GM21528 (cell line): ENCODE measurements around the gene SLC16A8.

Experiments
- ATAC-seq: cut with Tn5 transposase; IDR thresholded peaks from one replicate; pipeline ENCODE4 v1.9.1; 2021; ENCODE audit warnings: mild to moderate bottlenecking, moderate library complexity; ENCODE audit not compliant: unreplicated experiment, low FRiP score

The SLC16A8 gene

GRCh38 chr22:38114484-38115398, 30.8 kb upstream of the SLC16A8 start:
- ATAC-seq, result no peak

DNA sequence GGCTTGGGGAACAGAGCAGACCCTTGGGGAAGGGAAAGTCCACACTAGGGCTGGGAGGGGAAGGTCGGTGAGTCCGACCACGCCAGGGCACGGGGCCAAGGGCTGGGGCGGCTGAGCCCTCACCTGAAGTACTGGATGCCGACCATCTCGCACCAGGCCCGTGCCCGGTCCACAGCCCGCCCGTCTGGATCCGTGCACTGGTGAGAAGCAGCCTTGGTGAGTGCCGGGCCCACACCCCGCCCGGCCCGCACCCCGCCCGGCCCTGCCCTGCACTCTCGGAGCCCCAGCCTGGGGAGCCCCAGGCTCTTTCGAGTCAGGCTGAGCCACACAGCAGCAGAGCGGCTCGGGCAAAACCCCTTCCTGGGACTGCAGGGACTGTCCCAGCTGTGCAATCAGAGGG, 28.4 kb upstream of the SLC16A8 start:
- no peak for ATAC-seq

DNA sequence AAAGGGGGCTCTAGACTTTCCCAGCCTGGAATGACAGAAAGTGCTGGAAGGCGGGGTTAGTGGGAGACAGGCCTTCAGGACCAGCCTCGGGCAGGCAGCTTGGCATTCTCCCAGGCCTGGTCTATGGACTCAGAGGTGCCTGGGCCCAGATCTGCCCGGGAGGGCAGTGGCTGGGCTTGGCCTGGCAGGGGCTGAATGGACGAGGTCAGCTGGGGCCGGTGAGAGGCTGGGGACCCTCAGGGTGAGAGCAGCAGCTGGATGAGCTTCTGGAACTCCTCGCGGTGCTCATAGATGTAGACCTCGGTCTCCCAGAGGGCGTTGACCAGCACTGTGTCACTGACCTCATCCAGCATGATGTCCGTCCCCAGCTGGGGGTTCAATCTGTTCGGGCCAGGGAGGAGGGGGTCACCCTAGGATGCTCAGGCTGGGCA, 28.0 kb upstream of the SLC16A8 start:
- ATAC-seq, result no peak

DNA sequence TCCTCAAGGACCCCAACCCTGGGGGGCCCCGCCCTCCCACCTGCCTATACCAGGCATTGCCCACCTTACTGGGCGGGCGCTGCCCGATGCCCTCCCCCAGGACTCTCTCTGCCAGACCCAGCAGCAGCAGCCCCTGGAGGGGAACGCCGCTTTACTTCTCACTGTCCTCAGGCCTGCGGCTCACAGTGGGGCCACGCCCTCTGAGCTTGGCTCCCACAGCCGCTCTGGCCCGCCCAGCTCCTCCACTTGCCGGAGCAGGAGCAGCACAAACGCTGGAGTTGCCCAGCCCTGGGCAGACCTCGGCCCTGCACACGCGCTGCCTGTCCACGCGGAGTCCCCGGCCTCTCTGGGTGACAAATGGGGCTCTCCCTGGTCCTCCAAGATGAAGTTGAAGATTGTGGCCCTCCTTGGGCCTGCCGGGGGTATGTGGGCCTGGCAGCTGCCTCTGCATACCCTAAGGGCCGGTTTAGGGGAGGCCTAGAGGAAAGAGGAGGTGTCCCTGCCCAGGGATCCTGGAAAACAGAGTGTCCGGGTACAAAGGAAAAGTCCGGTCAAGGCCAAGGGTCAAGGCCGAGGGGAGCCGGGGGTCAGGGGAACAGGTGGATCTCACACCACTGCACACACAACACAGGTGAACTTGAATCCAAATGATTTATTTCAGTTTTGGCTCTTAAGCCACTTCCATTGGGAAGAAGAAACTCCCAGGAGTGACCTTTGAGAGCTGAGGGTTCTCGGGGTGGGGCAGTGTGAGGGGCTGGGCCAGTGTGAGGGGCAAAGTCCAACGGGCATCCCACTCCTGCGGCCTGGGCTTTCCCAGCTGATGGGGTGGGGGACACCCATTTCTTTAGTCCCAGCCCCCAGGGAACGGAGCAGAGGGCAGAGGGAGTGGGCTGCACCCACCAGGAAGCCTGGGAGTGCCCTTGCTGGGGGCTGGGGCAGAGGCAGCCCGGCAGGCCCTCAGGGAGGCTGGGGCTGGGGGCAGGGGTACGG, 27.2 kb upstream of the SLC16A8 start:
- ATAC-seq, result no peak

GRCh38 chr22:38110008-38110862, 26.3 kb upstream of the SLC16A8 start, which contains the start of gene BAIAP2L2:
Gene BAIAP2L2 (minus strand): TSS chr22:38110684. CDS start chr22:38110525, 159 bp downstream.
- no peak for ATAC-seq

- ATAC-seq, result no peak
These were observed 25.5 kb upstream of the SLC16A8 start for GRCh38 chr22:38109371-38110001.

DNA sequence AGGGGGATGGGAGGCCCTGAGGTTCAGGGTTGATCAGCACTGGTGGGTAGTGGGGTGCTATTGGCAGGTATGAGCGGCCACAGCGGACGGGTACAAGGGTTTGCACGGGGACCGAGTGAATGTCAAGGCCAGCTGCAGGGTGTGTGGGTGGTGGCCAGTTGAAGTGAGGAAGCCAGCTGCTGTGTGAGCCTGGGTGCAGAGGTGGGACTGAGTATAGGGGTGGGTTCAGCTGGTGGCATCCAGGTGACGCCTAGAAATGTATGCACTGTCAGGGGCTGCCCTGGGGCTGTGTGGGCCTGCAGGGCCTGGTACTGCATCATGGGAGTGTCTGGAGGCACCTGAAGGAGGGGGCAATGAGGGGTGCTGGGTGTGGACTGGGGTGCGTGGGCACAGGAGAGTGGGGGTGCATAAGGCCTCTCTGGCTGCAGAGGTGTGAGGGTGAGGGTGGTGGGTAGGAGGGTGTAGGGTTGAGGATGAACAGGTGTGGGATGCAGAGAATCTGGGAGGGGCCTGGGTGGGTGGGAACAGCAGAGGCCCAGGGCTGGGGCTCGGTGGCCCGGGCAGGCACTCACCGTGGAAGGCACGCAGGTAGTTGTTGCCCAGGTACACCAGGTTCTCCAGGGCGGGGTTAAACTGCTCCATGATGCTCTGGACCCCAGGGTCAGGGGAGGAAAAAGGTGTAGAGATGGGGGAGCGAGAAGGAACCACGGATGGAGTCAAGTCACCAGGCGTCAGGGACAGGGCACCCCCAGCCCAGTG, 24.8 kb upstream of the SLC16A8 start:
- ATAC-seq, result no peak

DNA sequence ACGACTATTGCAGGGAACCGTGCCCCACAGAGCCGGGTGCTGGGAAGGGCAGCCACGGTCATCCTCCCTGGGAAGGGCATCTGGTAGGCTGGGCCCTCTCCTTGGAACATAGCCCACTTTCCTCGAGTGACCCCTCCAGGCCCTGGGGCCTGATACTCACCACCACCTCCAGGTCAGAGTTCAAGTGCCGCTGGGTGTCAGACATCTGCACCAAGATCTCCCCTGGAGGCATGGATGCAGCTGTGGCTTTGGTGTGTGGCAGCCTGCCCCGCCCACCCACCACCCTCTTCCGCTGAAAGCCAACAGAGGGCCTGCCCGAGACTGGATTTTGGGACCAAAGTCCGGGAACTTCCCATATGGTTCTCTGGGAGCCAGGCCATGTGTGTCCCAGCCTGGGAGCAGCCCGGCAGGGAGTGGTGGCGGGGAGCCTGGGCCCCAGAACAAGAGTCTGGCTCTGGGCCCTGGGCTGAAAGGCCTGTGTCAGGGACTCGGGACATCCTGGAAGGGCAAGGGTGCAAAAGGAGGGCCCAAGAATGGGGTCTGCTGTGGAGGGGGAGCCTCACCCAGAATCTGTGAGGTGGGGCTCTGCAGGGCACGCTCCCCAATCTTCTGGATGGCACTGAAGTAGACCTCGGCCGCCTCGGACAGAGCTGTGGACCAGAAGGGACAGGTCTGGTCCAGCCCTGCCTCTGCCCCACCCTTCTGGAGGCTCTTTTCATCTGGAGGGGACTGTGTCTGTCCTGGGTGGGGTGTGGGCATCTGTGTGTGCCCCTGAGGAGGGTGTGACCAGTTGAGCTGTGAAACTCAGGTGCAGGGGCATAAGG, 23.9 kb upstream of the SLC16A8 start:
- ATAC-seq, result no peak

DNA sequence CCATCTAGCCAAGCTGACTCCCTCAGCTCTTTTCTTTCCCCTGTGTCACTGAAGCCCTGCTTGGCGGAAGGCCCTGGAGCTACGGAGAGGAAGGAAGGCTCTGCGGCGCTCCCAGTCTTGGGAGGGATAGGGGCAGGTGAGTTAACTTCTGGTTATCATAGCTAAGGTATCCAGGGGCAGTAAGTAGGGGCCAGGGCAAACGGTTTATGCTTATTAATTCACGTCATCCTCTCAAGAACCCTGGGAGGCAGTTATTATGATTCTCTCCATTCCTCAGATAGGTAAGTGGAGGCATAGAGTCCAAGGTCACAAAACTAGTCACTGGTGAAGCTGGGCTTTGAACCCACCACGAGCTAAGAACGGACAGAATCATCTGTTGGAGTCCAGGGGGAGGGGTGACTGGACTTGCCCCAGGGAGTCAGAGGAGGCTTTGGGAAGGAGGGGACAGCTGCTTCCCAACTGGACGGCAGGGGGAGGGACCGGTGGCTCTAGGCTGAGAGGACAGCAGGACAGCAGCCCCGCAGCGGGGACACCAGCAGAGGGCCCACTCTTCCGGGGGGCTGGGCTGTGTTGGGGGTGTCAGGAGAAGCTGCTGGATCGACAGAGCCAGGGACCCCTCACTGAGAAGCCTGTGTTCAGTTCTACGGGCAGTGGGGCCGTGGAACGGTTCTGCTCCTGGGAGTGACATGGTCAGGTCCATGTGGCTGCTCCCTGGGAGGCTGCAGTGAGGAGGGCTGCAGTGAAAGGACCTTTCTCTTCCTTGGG, 23.0 kb upstream of the SLC16A8 start:
- ATAC-seq, result no peak

DNA sequence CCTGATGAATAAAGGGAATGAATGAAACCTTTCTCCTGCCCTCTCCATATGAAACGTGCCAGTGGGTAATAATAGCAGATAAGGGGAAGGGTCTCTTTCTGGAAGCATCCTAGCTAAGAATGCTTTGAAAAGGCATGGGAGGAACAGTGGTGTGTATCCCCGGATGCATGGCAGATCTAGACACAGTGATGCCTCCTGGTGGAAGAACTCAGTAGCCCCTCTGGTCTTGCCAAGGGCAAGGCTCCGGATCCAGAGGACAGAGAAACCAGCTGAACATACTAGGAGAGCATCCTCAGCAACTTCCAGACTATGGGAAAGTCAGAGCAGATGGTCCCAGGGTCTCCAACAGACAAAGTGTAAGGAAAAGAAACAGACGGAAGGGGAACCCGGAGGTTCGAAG, 20.1 kb upstream of the SLC16A8 start:
- no peak for ATAC-seq

- ATAC-seq, result no peak
These were observed 19.7 kb upstream of the SLC16A8 start for GRCh38 chr22:38103641-38104040.

DNA sequence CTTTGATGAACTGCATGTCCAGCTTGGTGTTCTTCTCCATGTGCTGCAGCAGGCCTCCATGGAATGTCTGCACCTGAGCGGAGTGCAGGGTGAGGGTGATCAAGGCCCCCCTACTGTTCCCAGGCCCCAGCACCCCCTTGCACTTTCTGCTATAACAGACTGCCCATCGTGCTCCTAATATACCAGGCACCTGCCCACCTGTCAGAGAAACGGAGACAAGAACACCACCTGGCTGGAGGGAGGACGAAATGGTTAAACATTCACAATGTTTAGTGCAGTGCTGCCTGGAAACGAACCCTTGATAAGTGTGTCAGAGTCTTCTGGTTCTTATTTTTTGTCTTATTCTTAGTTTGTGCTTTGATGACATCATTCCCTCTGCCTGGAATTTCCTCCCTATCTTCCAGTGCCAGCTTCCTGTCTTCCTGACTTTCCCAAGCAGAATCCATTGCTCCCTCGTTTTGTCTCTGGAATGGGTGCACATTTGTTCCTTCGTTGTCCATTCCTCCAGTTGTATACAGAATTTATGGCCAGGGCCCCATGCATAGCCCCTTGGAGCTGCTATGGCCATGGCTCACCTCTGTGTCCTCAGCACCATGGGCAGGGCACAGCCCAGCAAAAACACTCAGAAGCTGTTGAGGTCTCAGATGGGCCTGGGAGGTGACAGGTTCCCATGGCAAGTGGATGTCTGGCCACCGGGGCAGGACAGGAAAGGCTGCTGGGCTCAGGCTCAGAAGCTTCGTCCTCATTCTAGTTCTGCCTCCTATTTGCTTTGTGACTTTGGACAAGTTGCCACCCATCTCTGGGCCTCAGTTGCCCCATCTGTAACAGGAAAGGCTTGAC, 14.6 kb upstream of the SLC16A8 start:
- no peak for ATAC-seq

GRCh38 chr22:38097557-38098409, 13.8 kb upstream of the SLC16A8 start:
- no peak for ATAC-seq

DNA sequence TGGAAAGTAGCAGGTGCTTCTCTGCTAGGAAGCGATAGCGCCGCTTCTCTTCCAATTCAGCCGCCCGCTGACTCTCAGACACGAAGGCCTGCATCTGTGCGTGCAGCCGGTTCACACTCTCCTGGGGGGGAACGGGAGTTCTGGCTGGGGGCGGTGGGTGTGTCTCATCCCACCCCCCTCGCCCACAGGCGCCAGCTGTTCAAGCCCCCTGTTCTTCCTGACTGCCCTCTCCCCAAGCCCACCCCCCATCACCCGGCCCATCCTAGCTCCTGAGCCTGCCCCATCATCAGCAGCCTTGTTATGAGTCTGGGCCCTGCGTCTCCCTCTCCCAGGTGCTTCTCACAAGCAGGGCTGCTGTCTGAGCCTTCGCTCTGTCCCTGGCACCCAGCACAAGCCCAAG, 13.1 kb upstream of the SLC16A8 start:
- ATAC-seq, result no peak

- ATAC-seq, result no peak
These were observed 5.5 kb upstream of the SLC16A8 start for GRCh38 chr22:38089474-38089851.
